GM12878 (cell line): ENCODE results near the gene MAML2. TPM values are rescaled to one million over a fixed set of nuclear protein-coding genes. Genes with fewer than 3 reads are reported as not detected.
A peak's percentile ranks its signal among the peaks of the same experiment; 100 is the strongest.

Experiments
- ATAC-seq: fragments of 200-7000 bp; cut with Tn5 transposase; 3 replicates; pipeline ENCODE4 v1.9.1; 2020; ENCODE audit warnings: mild to moderate bottlenecking, moderate library complexity
- BruUV-seq: library from RNA; stranded (reverse); fragments of 400-500 nt; replicated peaks from 2 replicates; lab custom pipeline; 2021; lab: Mats Ljungman, UMichigan
- CTCF ChIA-PET: fragments of 300-600 bp; sonication (Branson Sonifier 250); formaldehyde crosslinking; extraction: SDS; loops from one replicate; lab custom pipeline; 2021; ENCODE audit warnings: inconsistent platforms; lab: Yijun Ruan, JAX
- POLR2A ChIA-PET: fragments of 350-600 bp; formaldehyde crosslinking; extraction: SDS; loops from one replicate; lab custom pipeline; 2021; ENCODE audit warnings: inconsistent platforms; lab: Charles Lee
- RAD21 ChIA-PET: fragments of 300-600 bp; sonication (Branson Sonifier 250); formaldehyde crosslinking; loops from one replicate; lab custom pipeline; 2023; ENCODE audit warnings: antibody characterized with exemption; ENCODE audit not compliant: unreplicated experiment; lab: Charles Lee
- SMC1A ChIA-PET: fragments of 300-600 bp; sonication (Branson Sonifier 250); formaldehyde crosslinking; loops from one replicate; lab custom pipeline; 2023; ENCODE audit not compliant: unreplicated experiment, uncharacterized antibody; lab: Charles Lee
- DNase-seq: peaks from one replicate; pipeline ENCODE4 v3.0.0-alpha.2; 2011; ENCODE audit warnings: low read depth, low spot score
- FAIRE-seq: peaks from 3 replicates; lab custom pipeline; 2011; peaks lifted over from hg19 to GRCh38; lab: Jason Lieb, UNC
- H2AFZ ChIP-seq: 2 replicates; pipeline ENCODE4 v1.6.0; 2011; ENCODE audit warnings: low read depth, low read length, control low read depth; ENCODE audit not compliant: control insufficient read depth
- H3K27ac ChIP-seq: 2 replicates; pipeline ENCODE4 v1.5.1; 2011; ENCODE audit warnings: control low read depth; ENCODE audit not compliant: control insufficient read depth, insufficient read depth
- H3K27me3 ChIP-seq, 2 experiments: replicated peaks in 1 of 2; 2 replicates each; pipeline versions ENCODE4 v1.6.0 to v1.6.1; 2011; ENCODE audit warnings: low read length in 1 of 2; ENCODE audit not compliant: control insufficient read depth in 2 of 2, insufficient read depth in 2 of 2
- H3K36me3 ChIP-seq, 2 experiments: 2 replicates each; pipeline ENCODE4 v1.5.1; 2011; ENCODE audit warnings: low read length in 1 of 2; ENCODE audit not compliant: control insufficient read depth in 2 of 2, insufficient read depth in 2 of 2
- H3K4me1 ChIP-seq: 2 replicates; pipeline ENCODE4 v1.6.1; 2011; ENCODE audit warnings: mild to moderate bottlenecking, low read length, moderate library complexity, mixed read lengths; ENCODE audit not compliant: control insufficient read depth, insufficient read depth
- H3K4me2 ChIP-seq: 2 replicates; pipeline ENCODE4 v1.6.0; 2011; ENCODE audit warnings: control low read depth; ENCODE audit not compliant: control insufficient read depth, insufficient read depth
- H3K4me3 ChIP-seq: fragments of 200-600 bp; sonication (generic); 2 replicates; pipeline ENCODE4 v1.5.1; 2016
- H3K79me2 ChIP-seq: 2 replicates; pipeline ENCODE4 v1.6.0; 2011; ENCODE audit warnings: low read length; ENCODE audit not compliant: control insufficient read depth, insufficient read depth
- H3K9ac ChIP-seq: 2 replicates; pipeline ENCODE4 v1.8.0; 2011; ENCODE audit warnings: low read length, control low read depth, mixed read lengths; ENCODE audit not compliant: control insufficient read depth, insufficient read depth
- H3K9me3 ChIP-seq: replicated peaks from 3 replicates; pipeline ENCODE4 v1.5.1; 2011; ENCODE audit warnings: mild to moderate bottlenecking, low read length; ENCODE audit not compliant: control insufficient read depth, insufficient read depth
- H4K20me1 ChIP-seq: 2 replicates; pipeline ENCODE4 v1.6.0; 2011; ENCODE audit not compliant: control insufficient read depth, insufficient read depth
- CREB1 ChIP-seq: IDR thresholded peaks from 2 replicates; pipeline ENCODE4 v1.6.1; 2012; ENCODE audit warnings: low read depth, mild to moderate bottlenecking, inconsistent platforms
- EZH2 ChIP-seq: IDR thresholded peaks from 2 replicates; pipeline ENCODE4 v1.6.1; 2012; ENCODE audit warnings: low read depth, mild to moderate bottlenecking, control low read depth, inconsistent platforms, low read length, borderline replicate concordance; ENCODE audit not compliant: control insufficient read depth
- HDAC6 ChIP-seq: fragments of 200-600 bp; sonication (generic); IDR thresholded peaks from one replicate; pipeline ENCODE4 v1.8.0; 2017; ENCODE audit warnings: antibody characterized with exemption; ENCODE audit not compliant: unreplicated experiment
- MYC ChIP-seq: IDR thresholded peaks from 2 replicates; pipeline ENCODE4 v1.6.1; 2011; ENCODE audit warnings: mild to moderate bottlenecking, low read length, moderate library complexity, inconsistent platforms; ENCODE audit not compliant: insufficient read depth, insufficient replicate concordance, insufficient read length, severe bottlenecking
- NR2F1 ChIP-seq: fragments of 450-650 bp; conservative IDR thresholded peaks from 2 replicates; pipeline ENCODE4 v1.6.1; 2017; ENCODE audit warnings: mild to moderate bottlenecking
- POLR2A ChIP-seq: IDR thresholded peaks from 2 replicates; pipeline ENCODE4 v1.6.1; 2011; ENCODE audit warnings: low read depth, mild to moderate bottlenecking, low read length
- POLR2AphosphoS2 ChIP-seq: IDR thresholded peaks from 2 replicates; pipeline ENCODE4 v1.6.1; 2011; ENCODE audit warnings: low read depth, mild to moderate bottlenecking, low read length, improper control_type of control experiment, moderate library complexity
- RCOR1 ChIP-seq: conservative IDR thresholded peaks from 2 replicates; pipeline ENCODE4 v1.6.1; 2012; ENCODE audit warnings: low read depth, low read length, improper control_type of control experiment
- RFX5 ChIP-seq: IDR thresholded peaks from 2 replicates; pipeline ENCODE4 v1.6.1; 2011; ENCODE audit warnings: low read depth, low read length, improper control_type of control experiment
- SMAD5 ChIP-seq: IDR thresholded peaks from 2 replicates; pipeline ENCODE4 v1.6.1; 2016; ENCODE audit warnings: antibody characterized with exemption, low read depth
- SRF ChIP-seq, 2 experiments: IDR thresholded peaks; 2 replicates each; pipeline ENCODE4 v1.6.1; 2011; ENCODE audit warnings: low read depth in 2 of 2, low read length in 2 of 2, mild to moderate bottlenecking in 1 of 2, moderate library complexity in 1 of 2
- TCF12 ChIP-seq: IDR thresholded peaks from 2 replicates; pipeline ENCODE4 v1.6.1; 2011; ENCODE audit warnings: low read depth, mild to moderate bottlenecking, low read length
- TCF7 ChIP-seq: IDR thresholded peaks from 2 replicates; pipeline ENCODE4 v1.6.1; 2014; ENCODE audit warnings: antibody characterized with exemption, borderline replicate concordance
- WGBS: methylation state at CpG from one replicate; pipeline ENCODE4 v1.1.6; 2016; ENCODE audit warnings: low lambda C conversion rate; ENCODE audit not compliant: insufficient replicate concordance, insufficient coverage; ENCODE audit errors: missing lambda C conversion rate; 5-methylcytosine and 5-hydroxymethylcytosine counted together
- in situ Hi-C: fragments of 300-500 bp; cut with MboI; formaldehyde crosslinking; loops from 9 replicates; pipeline ENCODE4 v1.14.3; 2018; ENCODE audit warnings: mixed read lengths
- intact Hi-C: fragments of 100-400 bp; cut with micrococcal nuclease; formaldehyde crosslinking; loops from one replicate; pipeline ENCODE4 v1.14.2; 2022; ENCODE audit not compliant: unreplicated experiment
- polyA plus RNA-seq, 11 experiments: library from polyadenylated mRNA; depleted of rRNA in 4 of 11; unstranded in 6 of 11; stranded (reverse) in 5 of 11; fragments of >200 nt; fragmentation: Nextera tagmentation in 4 of 11; fragmentation: Illumina TruSeq in 1 of 11; extraction: Ambion mirVana in 4 of 11; extraction: Trizol in 1 of 11; gene quantifications; 1 replicate in 1 of 11; 2 replicates in 10 of 11; pipeline versions ENCODE4 v1.2.1 to v1.2.3, GENCODE V29; 2011 to 2016; ENCODE audit warnings: inconsistent platforms in 2 of 11, missing spikeins in 2 of 11, low read depth in 1 of 11
- total RNA-seq, 4 experiments: library from RNA; depleted of rRNA in 3 of 4; stranded (reverse); fragments of >200 nt in 3 of 4; fragmentation: Illumina TruSeq in 1 of 4; extraction: Trizol in 1 of 4; gene quantifications; 2 replicates each; pipeline versions ENCODE4 v1.2.1 to v1.2.3, GENCODE V29; 2013 to 2021
- TF ChIP-seq, protein P1 (sequence below): IDR thresholded peaks from 2 replicates; pipeline ENCODE4 v1.6.1; 2012; ENCODE audit warnings: low read length, inconsistent platforms
- TF ChIP-seq, protein P2 (sequence below): IDR thresholded peaks from 2 replicates; pipeline ENCODE4 v1.6.1; 2012; ENCODE audit warnings: low read depth, low read length, improper control_type of control experiment
- TF ChIP-seq, protein P3 (sequence below): IDR thresholded peaks from 2 replicates; pipeline ENCODE4 v1.6.1; 2011; ENCODE audit warnings: low read depth, mild to moderate bottlenecking, low read length, moderate library complexity, borderline replicate concordance; ENCODE audit errors: extremely low read depth

Gene MAML2
- total and polyA plus RNA-seq, 10 of the 15 experiments (the other 5 are each of a cell fraction or from before 2014, with no cell fraction given), result 2.5 to 15.1 (median 12.0) TPM

DNA sequence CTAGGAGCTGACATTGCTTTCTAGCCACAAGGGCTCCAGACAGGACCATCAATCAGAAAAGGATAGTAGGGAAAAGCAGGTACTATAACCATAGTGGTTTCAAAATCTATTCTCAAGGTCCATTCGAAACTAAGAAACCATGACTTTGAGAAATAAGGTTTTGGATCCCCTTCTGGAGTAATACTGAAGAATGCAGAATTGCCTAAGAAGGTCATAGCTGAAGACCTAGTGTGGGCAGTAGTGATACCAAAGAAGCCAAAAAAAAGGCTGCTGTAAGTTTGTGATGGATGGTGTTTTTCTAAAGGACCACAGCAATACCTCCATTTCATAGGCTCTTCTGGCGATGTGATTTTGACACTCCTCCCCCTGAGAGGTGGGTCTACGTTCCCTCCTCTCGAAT is 163.1 kb downstream of the MAML2 start:
- ChIA-PET SMC1A (interaction anchor here (1.0 to 1.4 kb wide), 3 partner anchors 32 to 162 kb away, joined by 3 to 4 read pairs (median 4); no protein-coding TSS in a partner anchor), POLR2A (no interaction called here), CTCF (no interaction called here), RAD21 (interaction anchor here (0.6 kb wide), 1 partner anchor 58 kb away, joined by 3 read pairs; no protein-coding TSS in a partner anchor)
- DNase-seq, result no peak
- Histone ChIP-seq H3K27me3 (no peaks in the 10 kb centered on the region), H3K79me2 (peaks cover 6% of the 10 kb centered on the region; the same call in 1 of the 2 replicates), H3K27ac (peak overlapping the region; percentile 59), H3K4me2 (no peak overlapping the region; the same call in 1 of the 2 replicates), H3K36me3 (no peaks in the 10 kb centered on the region), H3K9me3 (no peaks in the 10 kb centered on the region), H3K9ac (no peak overlapping the region), H3K4me3 (no peak overlapping the region), H2AFZ (no peak overlapping the region), H3K4me1 (peaks cover 24% of the 10 kb centered on the region), H4K20me1 (no peaks in the 10 kb centered on the region)
- intact Hi-C loops, result no loop called here
- no peak for FAIRE-seq
- BruUV-seq, result no TSS peak
- ATAC-seq, result peak; percentile 62
- TF ChIP-seq SRF (IDR thresholded peaks at IDR 0.05; ENCODE audit: low read depth in 2 of 2, low read length in 2 of 2), result peak in 1 of 2 experiments; percentile 81; a peak in 2 of 4 replicates
- TF ChIP-seq, protein P1, sequence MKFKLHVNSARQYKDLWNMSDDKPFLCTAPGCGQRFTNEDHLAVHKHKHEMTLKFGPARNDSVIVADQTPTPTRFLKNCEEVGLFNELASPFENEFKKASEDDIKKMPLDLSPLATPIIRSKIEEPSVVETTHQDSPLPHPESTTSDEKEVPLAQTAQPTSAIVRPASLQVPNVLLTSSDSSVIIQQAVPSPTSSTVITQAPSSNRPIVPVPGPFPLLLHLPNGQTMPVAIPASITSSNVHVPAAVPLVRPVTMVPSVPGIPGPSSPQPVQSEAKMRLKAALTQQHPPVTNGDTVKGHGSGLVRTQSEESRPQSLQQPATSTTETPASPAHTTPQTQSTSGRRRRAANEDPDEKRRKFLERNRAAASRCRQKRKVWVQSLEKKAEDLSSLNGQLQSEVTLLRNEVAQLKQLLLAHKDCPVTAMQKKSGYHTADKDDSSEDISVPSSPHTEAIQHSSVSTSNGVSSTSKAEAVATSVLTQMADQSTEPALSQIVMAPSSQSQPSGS, result 0 out of 2 replicates have a peak, but pooled peaks have one; percentile 28
- no peak for TF ChIP-seq POLR2A
- in situ Hi-C loops, result no loop called here
- WGBS, result 82% methylated on average over 4 of the region's 4 CpGs

DNA sequence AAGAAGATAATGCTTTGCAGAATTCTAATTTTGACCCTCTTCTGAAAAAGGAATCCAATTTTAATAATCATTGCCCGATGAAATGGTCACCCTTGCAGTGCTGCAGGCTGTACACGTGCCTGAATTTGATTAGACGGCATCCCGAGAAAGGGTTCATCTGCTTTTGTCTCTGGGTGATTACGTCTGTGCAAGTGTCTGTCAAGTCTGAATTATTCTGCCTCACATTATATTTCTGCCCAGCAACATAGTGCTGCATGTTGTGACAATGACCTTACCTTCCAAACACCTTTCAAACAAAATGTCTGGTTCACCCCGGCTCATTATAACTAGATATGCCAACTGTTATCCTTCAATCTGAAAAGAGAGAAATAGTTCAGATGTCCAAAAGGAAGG is 164.1 kb downstream of the MAML2 start:
- WGBS, result 97% methylated on average over 6 of the region's 6 CpGs
- DNase-seq, result no peak
- no peak overlapping the region for H2AFZ ChIP-seq
- no peak overlapping the region for H3K9ac ChIP-seq
- no peaks in the 10 kb centered on the region; a peak in 1 of 4 replicates for H3K36me3 ChIP-seq
- no peaks in the 10 kb centered on the region for H3K27me3 ChIP-seq
- H3K4me2 ChIP-seq, result no peak overlapping the region
- H3K4me3 ChIP-seq, result no peak overlapping the region
- ChIA-PET POLR2A (no interaction called here), SMC1A (interaction anchor here (0.9 to 1.1 kb wide), 2 partner anchors 16 to 158 kb away, joined by 3 read pairs; no protein-coding TSS in a partner anchor), RAD21 (no interaction called here), CTCF (no interaction called here)
- in situ Hi-C loops, result no loop called here
- H3K9me3 ChIP-seq, result no peaks in the 10 kb centered on the region; the same call in 2 of the 3 replicates
- H4K20me1 ChIP-seq, result no peaks in the 10 kb centered on the region
- H3K79me2 ChIP-seq, result peaks cover 4% of the 10 kb centered on the region; the same call in 1 of the 2 replicates
- no TSS peak for BruUV-seq
- no peak overlapping the region for H3K27ac ChIP-seq
- FAIRE-seq, result no peak
- intact Hi-C loops, result no loop called here
- no peak for ATAC-seq
- peaks cover 17% of the 10 kb centered on the region for H3K4me1 ChIP-seq
- TF ChIP-seq POLR2AphosphoS2, result no peak
- TF ChIP-seq, protein P2, sequence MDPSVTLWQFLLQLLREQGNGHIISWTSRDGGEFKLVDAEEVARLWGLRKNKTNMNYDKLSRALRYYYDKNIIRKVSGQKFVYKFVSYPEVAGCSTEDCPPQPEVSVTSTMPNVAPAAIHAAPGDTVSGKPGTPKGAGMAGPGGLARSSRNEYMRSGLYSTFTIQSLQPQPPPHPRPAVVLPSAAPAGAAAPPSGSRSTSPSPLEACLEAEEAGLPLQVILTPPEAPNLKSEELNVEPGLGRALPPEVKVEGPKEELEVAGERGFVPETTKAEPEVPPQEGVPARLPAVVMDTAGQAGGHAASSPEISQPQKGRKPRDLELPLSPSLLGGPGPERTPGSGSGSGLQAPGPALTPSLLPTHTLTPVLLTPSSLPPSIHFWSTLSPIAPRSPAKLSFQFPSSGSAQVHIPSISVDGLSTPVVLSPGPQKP, result no peak
- no peak for TF ChIP-seq MYC
- no peak for TF ChIP-seq HDAC6
- TF ChIP-seq EZH2, result no peak
- TF ChIP-seq, protein P3, sequence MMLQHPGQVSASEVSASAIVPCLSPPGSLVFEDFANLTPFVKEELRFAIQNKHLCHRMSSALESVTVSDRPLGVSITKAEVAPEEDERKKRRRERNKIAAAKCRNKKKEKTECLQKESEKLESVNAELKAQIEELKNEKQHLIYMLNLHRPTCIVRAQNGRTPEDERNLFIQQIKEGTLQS, result no peak
- TF ChIP-seq CREB1, result no peak
- TF ChIP-seq RCOR1, result no peak
- no peak for TF ChIP-seq SMAD5
- TF ChIP-seq TCF12, result no peak
- TF ChIP-seq RFX5, result no peak
- no peak for TF ChIP-seq NR2F1
- no peak for TF ChIP-seq TCF7
